ENCODE data around the gene SPATA2.

SPATA2 gene

DNA sequence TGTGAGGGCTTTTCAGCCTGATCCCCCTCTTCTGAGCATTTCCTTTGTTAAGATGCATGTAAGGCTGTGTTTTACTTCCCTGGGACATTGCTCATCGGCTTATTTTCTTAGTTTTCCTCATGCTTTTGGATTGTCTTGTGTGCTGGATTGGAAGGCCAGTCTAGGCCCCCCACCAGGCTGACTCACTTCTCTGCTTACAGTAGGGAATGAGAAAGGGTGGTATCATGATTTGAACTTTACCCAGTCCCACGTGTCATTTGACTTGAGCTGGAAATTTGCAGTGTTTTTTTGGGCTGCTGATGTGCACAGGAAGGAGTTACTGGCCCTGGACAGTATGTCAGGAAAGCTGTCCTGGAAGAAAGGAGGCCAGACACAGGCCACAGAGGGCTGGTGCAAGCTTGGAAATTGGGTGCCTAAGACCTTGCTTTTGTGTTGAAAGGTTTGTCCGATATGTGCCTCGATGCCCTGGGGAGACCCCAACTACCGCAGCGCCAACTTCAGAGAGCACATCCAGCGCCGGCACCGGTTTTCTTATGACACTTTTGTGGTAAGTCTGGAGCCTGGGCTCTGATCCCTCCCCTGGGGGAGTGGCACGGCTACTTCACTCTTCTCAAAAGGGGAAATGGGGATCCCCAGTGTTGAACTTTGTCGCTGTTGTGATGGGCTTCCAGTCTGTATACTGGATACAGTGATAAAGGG, 33.6 kb upstream of the SPATA2 start:
- TF ChIP-seq, protein P1, sequence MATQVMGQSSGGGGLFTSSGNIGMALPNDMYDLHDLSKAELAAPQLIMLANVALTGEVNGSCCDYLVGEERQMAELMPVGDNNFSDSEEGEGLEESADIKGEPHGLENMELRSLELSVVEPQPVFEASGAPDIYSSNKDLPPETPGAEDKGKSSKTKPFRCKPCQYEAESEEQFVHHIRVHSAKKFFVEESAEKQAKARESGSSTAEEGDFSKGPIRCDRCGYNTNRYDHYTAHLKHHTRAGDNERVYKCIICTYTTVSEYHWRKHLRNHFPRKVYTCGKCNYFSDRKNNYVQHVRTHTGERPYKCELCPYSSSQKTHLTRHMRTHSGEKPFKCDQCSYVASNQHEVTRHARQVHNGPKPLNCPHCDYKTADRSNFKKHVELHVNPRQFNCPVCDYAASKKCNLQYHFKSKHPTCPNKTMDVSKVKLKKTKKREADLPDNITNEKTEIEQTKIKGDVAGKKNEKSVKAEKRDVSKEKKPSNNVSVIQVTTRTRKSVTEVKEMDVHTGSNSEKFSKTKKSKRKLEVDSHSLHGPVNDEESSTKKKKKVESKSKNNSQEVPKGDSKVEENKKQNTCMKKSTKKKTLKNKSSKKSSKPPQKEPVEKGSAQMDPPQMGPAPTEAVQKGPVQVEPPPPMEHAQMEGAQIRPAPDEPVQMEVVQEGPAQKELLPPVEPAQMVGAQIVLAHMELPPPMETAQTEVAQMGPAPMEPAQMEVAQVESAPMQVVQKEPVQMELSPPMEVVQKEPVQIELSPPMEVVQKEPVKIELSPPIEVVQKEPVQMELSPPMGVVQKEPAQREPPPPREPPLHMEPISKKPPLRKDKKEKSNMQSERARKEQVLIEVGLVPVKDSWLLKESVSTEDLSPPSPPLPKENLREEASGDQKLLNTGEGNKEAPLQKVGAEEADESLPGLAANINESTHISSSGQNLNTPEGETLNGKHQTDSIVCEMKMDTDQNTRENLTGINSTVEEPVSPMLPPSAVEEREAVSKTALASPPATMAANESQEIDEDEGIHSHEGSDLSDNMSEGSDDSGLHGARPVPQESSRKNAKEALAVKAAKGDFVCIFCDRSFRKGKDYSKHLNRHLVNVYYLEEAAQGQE (IDR thresholded peaks at IDR 0.05; ENCODE audit: insufficient read depth in 1 of 2, low read depth in 2 of 2, low read length in 2 of 2), result no peak
- TF ChIP-seq POLR2AphosphoS5 (IDR thresholded peaks at IDR 0.05; ENCODE audit: low read depth, low read length) (no peak), SIN3A (IDR thresholded peaks at IDR 0.05; ENCODE audit: borderline replicate concordance, insufficient read depth, low read length) (no peak), FOXP2 (optimal IDR thresholded peaks at IDR 0.05; ENCODE audit: borderline replicate concordance, extremely low read depth, extremely low read length, insufficient read depth) (no peak)

DNA sequence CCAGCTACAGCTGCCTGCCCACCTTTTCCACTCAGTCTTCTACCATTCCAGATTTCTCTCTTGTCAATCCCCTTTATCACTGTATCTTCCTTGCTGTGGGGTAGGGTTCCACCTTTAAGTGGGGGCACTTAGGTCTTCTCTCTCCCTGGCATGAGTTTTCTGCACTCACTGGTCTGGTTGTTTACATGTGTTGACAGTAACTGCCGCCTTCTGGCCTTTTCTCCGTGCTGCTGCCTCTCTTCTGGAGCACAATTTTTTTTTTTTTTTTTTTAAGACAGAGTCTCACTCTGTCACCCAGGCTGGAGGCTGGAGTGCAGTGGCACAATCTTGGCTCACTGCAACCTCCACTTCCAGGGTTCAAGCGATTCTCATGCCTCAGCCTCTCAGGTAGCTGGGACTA, 32.8 kb upstream of the SPATA2 start:
- TF ChIP-seq SIN3A (IDR thresholded peaks at IDR 0.05; ENCODE audit: borderline replicate concordance, insufficient read depth, low read length) (no peak), POLR2AphosphoS5 (IDR thresholded peaks at IDR 0.05; ENCODE audit: low read depth, low read length) (no peak), FOXP2 (optimal IDR thresholded peaks at IDR 0.05; ENCODE audit: borderline replicate concordance, extremely low read depth, extremely low read length, insufficient read depth) (no peak), TAF1 (IDR thresholded peaks at IDR 0.05; ENCODE audit: borderline replicate concordance, insufficient read depth, low read length) (no peak)
- TF ChIP-seq, protein P1 (IDR thresholded peaks at IDR 0.05; ENCODE audit: insufficient read depth in 1 of 2, low read depth in 2 of 2, low read length in 2 of 2), result no peak

DNA sequence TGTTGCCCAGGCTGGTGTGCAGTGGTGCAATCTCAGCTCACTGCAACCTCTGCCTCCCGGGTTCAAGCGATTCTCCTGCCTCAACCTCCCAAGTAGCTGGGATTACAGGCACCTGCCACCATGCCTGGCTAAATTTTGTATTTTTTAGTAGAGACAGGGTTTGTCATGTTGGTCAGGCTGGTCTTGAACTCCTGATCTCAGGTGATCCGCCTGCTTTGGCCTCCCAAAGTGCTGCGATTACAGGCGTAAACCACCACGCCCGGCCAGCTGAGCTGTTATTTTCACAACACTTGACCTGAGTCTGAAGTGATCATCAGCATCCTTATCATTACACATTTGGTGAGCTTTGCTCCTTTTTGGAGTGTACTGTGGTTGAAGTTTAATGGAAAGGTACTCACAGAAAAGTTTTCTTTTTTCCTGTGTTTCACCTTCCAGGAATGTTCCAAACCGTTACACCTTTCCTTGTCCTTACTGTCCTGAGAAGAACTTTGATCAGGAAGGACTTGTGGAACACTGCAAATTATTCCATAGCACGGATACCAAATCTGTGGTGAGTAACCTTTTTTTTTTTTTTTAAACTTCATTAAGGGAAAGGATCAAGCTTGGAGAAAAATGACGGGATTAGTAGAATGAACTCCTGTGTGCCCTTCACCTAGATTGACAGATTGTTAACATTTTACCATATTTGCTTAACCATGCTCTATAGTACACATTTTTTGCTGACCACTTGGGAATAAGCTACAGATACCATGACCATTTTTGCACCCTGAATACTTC, 30.6 kb upstream of the SPATA2 start:
- TF ChIP-seq, protein P1 (IDR thresholded peaks at IDR 0.05; ENCODE audit: insufficient read depth in 1 of 2, low read depth in 2 of 2, low read length in 2 of 2), result no peak
- TF ChIP-seq SIN3A (IDR thresholded peaks at IDR 0.05; ENCODE audit: borderline replicate concordance, insufficient read depth, low read length) (no peak), POLR2AphosphoS5 (IDR thresholded peaks at IDR 0.05; ENCODE audit: low read depth, low read length) (no peak), FOXP2 (optimal IDR thresholded peaks at IDR 0.05; ENCODE audit: borderline replicate concordance, extremely low read depth, extremely low read length, insufficient read depth) (no peak), TAF1 (IDR thresholded peaks at IDR 0.05; ENCODE audit: borderline replicate concordance, insufficient read depth, low read length) (no peak)

DNA sequence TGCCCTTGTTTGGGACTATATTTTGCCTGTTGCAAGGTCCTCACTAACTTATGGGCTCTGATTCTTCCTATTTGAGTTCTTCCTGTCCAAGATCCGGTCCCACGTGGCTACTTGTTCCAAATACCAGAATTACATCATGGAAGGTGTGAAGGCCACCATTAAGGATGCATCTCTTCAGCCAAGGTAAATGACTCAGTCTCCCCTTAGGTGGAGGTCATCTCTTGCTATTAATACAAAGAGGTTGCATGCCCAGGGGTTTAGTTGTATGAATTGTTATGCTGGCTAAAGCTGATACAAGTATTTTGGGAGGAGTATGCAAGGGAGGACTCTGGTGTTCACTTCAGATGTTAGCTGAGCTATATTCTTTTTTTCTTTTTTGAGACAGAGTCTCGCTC, 30.0 kb upstream of the SPATA2 start:
- TF ChIP-seq TAF1 (IDR thresholded peaks at IDR 0.05; ENCODE audit: borderline replicate concordance, insufficient read depth, low read length) (no peak), FOXP2 (optimal IDR thresholded peaks at IDR 0.05; ENCODE audit: borderline replicate concordance, extremely low read depth, extremely low read length, insufficient read depth) (no peak)

DNA sequence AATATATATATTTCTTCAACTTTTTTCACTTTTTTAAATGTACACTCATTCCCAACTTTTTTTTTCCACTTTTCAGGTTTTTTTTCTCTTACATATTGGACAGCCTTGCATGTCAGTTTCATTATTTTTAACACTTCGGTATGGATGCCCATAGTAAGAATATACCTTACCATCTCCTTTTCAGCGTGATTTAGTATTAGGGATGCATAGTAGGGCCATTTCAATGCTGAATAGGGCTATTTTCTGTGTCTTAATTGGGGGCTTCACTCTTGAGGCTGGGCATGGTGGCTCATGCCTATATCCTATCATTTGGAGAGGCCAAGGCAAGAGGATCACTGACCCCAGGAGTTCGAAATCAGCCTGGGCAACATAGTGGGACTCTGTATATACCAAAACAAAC, 27.6 kb upstream of the SPATA2 start:
- TF ChIP-seq POLR2AphosphoS5 (IDR thresholded peaks at IDR 0.05; ENCODE audit: low read depth, low read length) (no peak), FOXP2 (optimal IDR thresholded peaks at IDR 0.05; ENCODE audit: borderline replicate concordance, extremely low read depth, extremely low read length, insufficient read depth) (no peak), SIN3A (IDR thresholded peaks at IDR 0.05; ENCODE audit: borderline replicate concordance, insufficient read depth, low read length) (no peak), TAF1 (IDR thresholded peaks at IDR 0.05; ENCODE audit: borderline replicate concordance, insufficient read depth, low read length) (no peak)
- TF ChIP-seq, protein P1 (IDR thresholded peaks at IDR 0.05; ENCODE audit: insufficient read depth in 1 of 2, low read depth in 2 of 2, low read length in 2 of 2), result no peak
